BJ (cell line): ENCODE data around the gene CYP2W1. TPM values are rescaled to one million over a fixed set of nuclear protein-coding genes. Genes with fewer than 3 reads are reported as not detected.

ENCODE experiments used
- CTCF ChIA-PET: fragments of 350-600 bp; formaldehyde crosslinking; extraction: SDS; loops from one replicate; lab custom pipeline; 2021; ENCODE audit warnings: antibody characterized with exemption, inconsistent platforms; lab: Yijun Ruan, JAX
- POLR2A ChIA-PET: fragments of 300-600 bp; sonication (Branson Sonifier 250); formaldehyde crosslinking; extraction: SDS; loops from one replicate; lab custom pipeline; 2021; ENCODE audit warnings: antibody characterized with exemption; lab: Charles Lee
- DNase-seq: peaks from one replicate; pipeline ENCODE4 v3.0.0-alpha.2; 2011; ENCODE audit warnings: low read depth
- H3K27me3 ChIP-seq: 2 replicates; pipeline ENCODE4 v1.6.0; 2011; ENCODE audit warnings: low read length; ENCODE audit not compliant: control insufficient read depth, insufficient read depth
- H3K36me3 ChIP-seq: 2 replicates; pipeline ENCODE4 v1.5.1; 2011; ENCODE audit warnings: low read length; ENCODE audit not compliant: control insufficient read depth, insufficient read depth
- H3K4me3 ChIP-seq: 2 replicates; pipeline ENCODE4 v1.5.1; 2011; ENCODE audit warnings: low read depth, mild to moderate bottlenecking, control low read depth, low read length
- polyA plus RNA-seq: library from polyadenylated mRNA; depleted of rRNA; stranded (reverse); fragments of >200 nt; gene quantifications from 2 replicates; pipeline ENCODE4 v1.2.3, GENCODE V29; 2011
- TF ChIP-seq, protein P1 (sequence below): IDR thresholded peaks from 2 replicates; pipeline ENCODE4 v1.5.1; 2011; ENCODE audit warnings: low read depth, mild to moderate bottlenecking, control low read depth, inconsistent platforms, low read length, moderate library complexity; ENCODE audit not compliant: insufficient read depth

Gene CYP2W1
- polyA plus RNA-seq, 1 experiment, result not detected

DNA sequence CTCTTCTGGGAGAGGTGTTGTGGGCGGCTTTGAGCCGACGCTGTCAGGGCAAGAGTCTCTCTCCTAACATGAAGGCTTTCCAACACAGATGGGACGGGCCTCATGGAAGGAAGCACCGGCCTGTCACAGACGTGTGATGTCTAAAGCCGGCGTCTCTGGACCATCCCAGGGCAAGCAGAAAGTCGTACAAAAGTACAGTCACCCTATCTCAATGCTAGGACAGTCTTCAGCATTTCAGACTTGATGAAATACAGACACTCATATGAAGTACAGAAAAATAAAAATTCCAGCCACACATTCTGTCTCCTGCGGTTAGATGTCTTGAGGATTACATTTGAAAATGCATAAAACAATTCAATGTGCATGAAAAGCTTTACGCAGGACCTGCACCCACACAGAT, 30.6 kb downstream of the CYP2W1 start:
- TF ChIP-seq, protein P1, sequence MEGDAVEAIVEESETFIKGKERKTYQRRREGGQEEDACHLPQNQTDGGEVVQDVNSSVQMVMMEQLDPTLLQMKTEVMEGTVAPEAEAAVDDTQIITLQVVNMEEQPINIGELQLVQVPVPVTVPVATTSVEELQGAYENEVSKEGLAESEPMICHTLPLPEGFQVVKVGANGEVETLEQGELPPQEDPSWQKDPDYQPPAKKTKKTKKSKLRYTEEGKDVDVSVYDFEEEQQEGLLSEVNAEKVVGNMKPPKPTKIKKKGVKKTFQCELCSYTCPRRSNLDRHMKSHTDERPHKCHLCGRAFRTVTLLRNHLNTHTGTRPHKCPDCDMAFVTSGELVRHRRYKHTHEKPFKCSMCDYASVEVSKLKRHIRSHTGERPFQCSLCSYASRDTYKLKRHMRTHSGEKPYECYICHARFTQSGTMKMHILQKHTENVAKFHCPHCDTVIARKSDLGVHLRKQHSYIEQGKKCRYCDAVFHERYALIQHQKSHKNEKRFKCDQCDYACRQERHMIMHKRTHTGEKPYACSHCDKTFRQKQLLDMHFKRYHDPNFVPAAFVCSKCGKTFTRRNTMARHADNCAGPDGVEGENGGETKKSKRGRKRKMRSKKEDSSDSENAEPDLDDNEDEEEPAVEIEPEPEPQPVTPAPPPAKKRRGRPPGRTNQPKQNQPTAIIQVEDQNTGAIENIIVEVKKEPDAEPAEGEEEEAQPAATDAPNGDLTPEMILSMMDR, result no peak
- Histone ChIP-seq H3K4me3 (no peak overlapping the region), H3K27me3 (no peaks in the 10 kb centered on the region), H3K36me3 (peaks cover 10% of the 10 kb centered on the region)
- ChIA-PET CTCF (interaction anchor here (1.3 to 2.7 kb wide), 2 partner anchors 21 to 52 kb away, joined by 4 to 17 read pairs; no protein-coding TSS in a partner anchor), POLR2A (no interaction called here)
- DNase-seq, result no peak

GRCh38 chr7:1014681-1015080, 31.7 kb downstream of the CYP2W1 start:
- H3K27me3 ChIP-seq, result no peaks in the 10 kb centered on the region
- TF ChIP-seq, protein P1, result no peak
- POLR2A ChIA-PET, result no interaction called here
- H3K36me3 ChIP-seq, result peaks cover 4% of the 10 kb centered on the region
- H3K4me3 ChIP-seq, result no peak overlapping the region
- no peak for DNase-seq
- CTCF ChIA-PET, result interaction anchor here (1.3 to 1.5 kb wide), 2 partner anchors 22 to 51 kb away, joined by 4 read pairs; no protein-coding TSS in a partner anchor

- CTCF ChIA-PET, result interaction anchor here (1.5 kb wide), 1 partner anchor 22 kb away, joined by 4 read pairs; no protein-coding TSS in a partner anchor
- POLR2A ChIA-PET, result no interaction called here
- peaks cover 3% of the 10 kb centered on the region for H3K36me3 ChIP-seq
- TF ChIP-seq, protein P1, result no peak
- no peaks in the 10 kb centered on the region for H3K27me3 ChIP-seq
- no peak overlapping the region for H3K4me3 ChIP-seq
- no peak for DNase-seq
Measured at GRCh38 chr7:1015196-1016121, 32.5 kb downstream of the CYP2W1 start.

- TF ChIP-seq, protein P1, result no peak
- Histone ChIP-seq H3K27me3 (no peaks in the 10 kb centered on the region), H3K4me3 (no peak overlapping the region), H3K36me3 (peaks cover 3% of the 10 kb centered on the region)
- ChIA-PET POLR2A (no interaction called here), CTCF (interaction anchor here (5.0 kb wide), 1 partner anchor 24 kb away, joined by 20 read pairs; no protein-coding TSS in a partner anchor)
- DNase-seq, result no peak
Measured at GRCh38 chr7:1016577-1017531, 33.9 kb downstream of the CYP2W1 start.
